HepG2 (cell line): Measurements from ENCODE around the gene NTM. TPM values are rescaled to one million over a fixed set of nuclear protein-coding genes. Genes with fewer than 3 reads are reported as not detected.

Experiments
- ATAC-seq: fragments of 200-7000 bp; cut with Tn5 transposase; 3 replicates; pipeline ENCODE4 v1.9.1; 2020; ENCODE audit warnings: mild to moderate bottlenecking, moderate library complexity
- BruUV-seq: library from RNA; stranded (reverse); fragments of 400-500 nt; replicated peaks from 2 replicates; lab custom pipeline; 2021; lab: Mats Ljungman, UMichigan
- CTCF ChIA-PET: fragments of 300-600 bp; formaldehyde crosslinking; extraction: SDS; loops from one replicate; lab custom pipeline; 2021; ENCODE audit warnings: low total read pairs, inconsistent platforms, low intra/inter-chr PET ratio; lab: Yijun Ruan, JAX
- POLR2A ChIA-PET: fragments of 350-600 bp; sonication (Branson Sonifier 250); formaldehyde crosslinking; loops from one replicate; lab custom pipeline; 2020; ENCODE audit warnings: antibody characterized with exemption, inconsistent platforms; lab: Yijun Ruan, JAX
- DNase-seq: peaks from one replicate; pipeline ENCODE4 v3.0.0-alpha.2; 2015; ENCODE audit warnings: low spot score
- FAIRE-seq: peaks from 3 replicates; lab custom pipeline; 2011; peaks lifted over from hg19 to GRCh38; lab: Jason Lieb, UNC
- H2AFZ ChIP-seq: one replicate; pipeline ENCODE4 v1.6.1; 2011; ENCODE audit warnings: low read length, inconsistent platforms
- H3K27ac ChIP-seq: fragments of 300-600 bp; 3 replicates; pipeline ENCODE4 v1.8.0; 2011; ENCODE audit warnings: mixed run types, mild to moderate bottlenecking, mixed read lengths, low read length, inconsistent platforms; ENCODE audit not compliant: insufficient read depth; ENCODE audit errors: extremely low read length
- H3K27me3 ChIP-seq, 2 experiments: fragments of 200-600 bp in 1 of 2; 2 replicates in 1 of 2; 3 replicates in 1 of 2; pipeline versions ENCODE4 v1.6.0 to v1.8.0; 2011; ENCODE audit warnings: low read length in 2 of 2, mild to moderate bottlenecking in 2 of 2, moderate library complexity in 2 of 2, inconsistent platforms in 1 of 2; ENCODE audit not compliant: insufficient read depth in 2 of 2, control insufficient read depth in 1 of 2
- H3K36me3 ChIP-seq, 2 experiments: fragments of 200-600 bp in 1 of 2; replicated peaks in 1 of 2; 2 replicates in 1 of 2; 3 replicates in 1 of 2; pipeline versions ENCODE4 v1.5.1 to v1.8.0; 2011; ENCODE audit warnings: low read length in 2 of 2, inconsistent platforms in 1 of 2; ENCODE audit not compliant: insufficient read depth in 2 of 2, control insufficient read depth in 1 of 2
- H3K4me1 ChIP-seq: 2 replicates; pipeline ENCODE4 v1.5.1; 2012; ENCODE audit warnings: low read length, inconsistent platforms; ENCODE audit not compliant: insufficient read depth
- H3K4me2 ChIP-seq: 2 replicates; pipeline ENCODE4 v1.6.0; 2011; ENCODE audit warnings: low read depth, low read length, inconsistent platforms
- H3K4me3 ChIP-seq, 3 experiments: fragments of 200-600 bp in 1 of 3; sonication (generic), shearing (Covaris generic) in 1 of 3; replicated peaks in 1 of 3; 2 replicates each; pipeline ENCODE4 v1.5.1; 2011 to 2016; ENCODE audit warnings: low read length in 3 of 3, inconsistent platforms in 2 of 3, low read depth in 2 of 3, mild to moderate bottlenecking in 2 of 3, control low read depth in 1 of 3, mixed read lengths in 1 of 3; ENCODE audit not compliant: insufficient read depth in 1 of 3
- H3K79me2 ChIP-seq: one replicate; pipeline ENCODE4 v1.6.1; 2011; ENCODE audit warnings: low read length, inconsistent platforms; ENCODE audit not compliant: insufficient read depth
- H3K9ac ChIP-seq: 2 replicates; pipeline ENCODE4 v1.6.0; 2011; ENCODE audit warnings: mild to moderate bottlenecking, low read depth, low read length, inconsistent platforms; ENCODE audit not compliant: insufficient read depth
- H3K9me3 ChIP-seq: 2 replicates; pipeline ENCODE4 v1.5.1; 2012; ENCODE audit warnings: mild to moderate bottlenecking, low read length
- H4K20me1 ChIP-seq: 2 replicates; pipeline ENCODE4 v1.6.0; 2011; ENCODE audit warnings: inconsistent platforms, mild to moderate bottlenecking, low read length, moderate library complexity; ENCODE audit not compliant: insufficient read depth
- CBFB ChIP-seq: sonication (generic); formaldehyde crosslinking; IDR thresholded peaks from 2 replicates; pipeline ENCODE4 v1.4.0; 2020; ENCODE audit warnings: missing genetic modification reagents
- CREB3 ChIP-seq: sonication (generic); formaldehyde crosslinking; IDR thresholded peaks from 2 replicates; pipeline ENCODE4 v1.5.0; 2020; ENCODE audit warnings: missing genetic modification reagents
- ERF ChIP-seq: IDR thresholded peaks from 2 replicates; pipeline ENCODE4 v1.6.1; 2018; ENCODE audit warnings: missing biosample characterization, missing genetic modification reagents
- FOXM1 ChIP-seq: sonication (generic); formaldehyde crosslinking; IDR thresholded peaks from 2 replicates; pipeline ENCODE4 v1.5.0; 2020; ENCODE audit warnings: missing genetic modification reagents
- NFIC ChIP-seq: IDR thresholded peaks from 2 replicates; pipeline ENCODE4 v1.6.1; 2012; ENCODE audit warnings: mild to moderate bottlenecking, low read length, inconsistent platforms
- SALL2 ChIP-seq: sonication (generic); formaldehyde crosslinking; IDR thresholded peaks from 2 replicates; pipeline ENCODE4 v1.8.1; 2023; ENCODE audit warnings: mild to moderate bottlenecking, missing genetic modification reagents, inconsistent platforms
- SMAD3 ChIP-seq: sonication (generic); formaldehyde crosslinking; IDR thresholded peaks from 2 replicates; pipeline ENCODE4 v1.4.0; 2020; ENCODE audit warnings: missing genetic modification reagents
- TBL1XR1 ChIP-seq: fragments of 150-350 bp; IDR thresholded peaks from 2 replicates; pipeline ENCODE4 v1.6.1; 2014; ENCODE audit warnings: borderline replicate concordance, low read length; ENCODE audit not compliant: partially characterized antibody
- ZNF546 ChIP-seq: sonication (generic); formaldehyde crosslinking; conservative IDR thresholded peaks from 2 replicates; pipeline ENCODE4 v1.8.1; 2023; ENCODE audit warnings: mild to moderate bottlenecking, missing genetic modification reagents
- ZNF558 ChIP-seq: sonication (generic); formaldehyde crosslinking; IDR thresholded peaks from 2 replicates; pipeline ENCODE4 v1.9.0; 2022; ENCODE audit warnings: mild to moderate bottlenecking, missing genetic modification reagents, borderline replicate concordance
- ZNF607 ChIP-seq: sonication (generic); formaldehyde crosslinking; IDR thresholded peaks from 2 replicates; pipeline ENCODE4 v1.5.1; 2020; ENCODE audit warnings: missing genetic modification reagents, mild to moderate bottlenecking, borderline replicate concordance
- WGBS: methylation state at CpG from one replicate; pipeline ENCODE4 v1.1.6; 2017; ENCODE audit warnings: low lambda C conversion rate; 5-methylcytosine and 5-hydroxymethylcytosine counted together
- in situ Hi-C: cut with HindIII; loops from 2 replicates; pipeline ENCODE4 v1.10.0; 2017; ENCODE audit warnings: low pct_unique_long_range_greater_than_20kb; ENCODE audit not compliant: extremely low pct_ligation_motif_present
- intact Hi-C: fragments of 100-400 bp; cut with micrococcal nuclease; formaldehyde crosslinking; loops from one replicate; pipeline ENCODE4 v1.10.0; 2022; ENCODE audit not compliant: unreplicated experiment
- polyA plus RNA-seq, 8 experiments: library from polyadenylated mRNA; depleted of rRNA in 3 of 8; stranded (reverse) in 7 of 8; unstranded in 1 of 8; fragments of >200 nt; fragmentation: Illumina TruSeq in 4 of 8; extraction: Trizol in 4 of 8; gene quantifications; 2 replicates each; pipeline versions ENCODE4 v1.2.1 to v1.2.3, GENCODE V29; 2011 to 2016; ENCODE audit warnings: low read depth in 4 of 8, missing spikeins in 1 of 8, mixed read lengths in 1 of 8; ENCODE audit not compliant: insufficient read depth in 1 of 8
- total RNA-seq, 5 experiments: library from RNA; depleted of rRNA; stranded (reverse); fragments of >200 nt; fragmentation: Illumina TruSeq; extraction: Trizol; gene quantifications; 2 replicates each; pipeline ENCODE4 v1.2.3, GENCODE V29; 2016; ENCODE audit warnings: low read depth in 1 of 5
- TF ChIP-seq, protein P1 (sequence below): sonication (generic); formaldehyde crosslinking; IDR thresholded peaks from 2 replicates; pipeline ENCODE4 v1.8.0; 2022; ENCODE audit warnings: mild to moderate bottlenecking, missing genetic modification reagents

Gene NTM
- total and polyA plus RNA-seq, 2 of the 13 experiments (the other 11 are each of a cell fraction or from before 2014, with no cell fraction given): not detected

GRCh38 chr11:132035766-132036165 lies 665.4 kb downstream of the NTM start:
- Histone ChIP-seq H3K4me3 (no peak overlapping the region), H2AFZ (no peak overlapping the region), H3K36me3 (no peaks in the 10 kb centered on the region), H3K9me3 (no peaks in the 10 kb centered on the region), H3K4me1 (no peaks in the 10 kb centered on the region), H3K27me3 (no peaks in the 10 kb centered on the region), H3K27ac (no peak overlapping the region), H3K79me2 (no peaks in the 10 kb centered on the region), H4K20me1 (no peaks in the 10 kb centered on the region), H3K4me2 (no peak overlapping the region), H3K9ac (no peak overlapping the region)
- ATAC-seq: no peak
- no TSS peak for BruUV-seq
- FAIRE-seq: no peak
- intact Hi-C loops: no loop called here
- CTCF ChIA-PET: no interaction called here
- DNase-seq: no peak
- TF ChIP-seq NFIC (no peak), SMAD3 (CRISPR knock-in tag) (no peak), TBL1XR1 (no peak), ERF (no peak), ZNF558 (CRISPR knock-in tag) (no peak), ZNF546 (CRISPR knock-in tag) (no peak), CBFB (no peak), CREB3 (CRISPR knock-in tag) (no peak), SALL2 (CRISPR knock-in tag) (no peak), ZNF607 (CRISPR knock-in tag) (no peak), FOXM1 (CRISPR knock-in tag) (no peak)
- TF ChIP-seq, protein P1, sequence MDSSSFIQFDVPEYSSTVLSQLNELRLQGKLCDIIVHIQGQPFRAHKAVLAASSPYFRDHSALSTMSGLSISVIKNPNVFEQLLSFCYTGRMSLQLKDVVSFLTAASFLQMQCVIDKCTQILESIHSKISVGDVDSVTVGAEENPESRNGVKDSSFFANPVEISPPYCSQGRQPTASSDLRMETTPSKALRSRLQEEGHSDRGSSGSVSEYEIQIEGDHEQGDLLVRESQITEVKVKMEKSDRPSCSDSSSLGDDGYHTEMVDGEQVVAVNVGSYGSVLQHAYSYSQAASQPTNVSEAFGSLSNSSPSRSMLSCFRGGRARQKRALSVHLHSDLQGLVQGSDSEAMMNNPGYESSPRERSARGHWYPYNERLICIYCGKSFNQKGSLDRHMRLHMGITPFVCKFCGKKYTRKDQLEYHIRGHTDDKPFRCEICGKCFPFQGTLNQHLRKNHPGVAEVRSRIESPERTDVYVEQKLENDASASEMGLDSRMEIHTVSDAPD (CRISPR knock-in tag): no peak
- in situ Hi-C loops: loop anchor here (25.0 kb wide), 1 partner anchor 298 kb away; no protein-coding TSS in a partner anchor
- POLR2A ChIA-PET: no interaction called here
- 54% methylated on average over 4 of the region's 4 CpGs for WGBS
